Right renal cortex interstitium (tissue), 3 donors: Measurements from ENCODE around the gene PPP6R1. TPM values are rescaled to one million over a fixed set of nuclear protein-coding genes. Genes with fewer than 3 reads are reported as not detected.

Source experiments
- DNase-seq, 3 donors: peaks; one replicate each; pipeline ENCODE4 v3.0.0-alpha.2; 2013; ENCODE audit warnings: low read depth in 3 of 3, low spot score in 2 of 3
- polyA plus RNA-seq, 3 donors: library from polyadenylated mRNA; unstranded; fragments of 120-200 nt; gene quantifications; one replicate each; pipeline ENCODE4 v1.2.1, GENCODE V29; 2013; ENCODE audit not compliant: insufficient read length in 3 of 3

The PPP6R1 gene
- polyA plus RNA-seq, 3 donors: 37.4 to 49.3 (median 39.1) TPM

- DNase-seq: no peak
Measured at GRCh38 chr19:55284405-55285058, 25.7 kb upstream of the PPP6R1 start.

DNA sequence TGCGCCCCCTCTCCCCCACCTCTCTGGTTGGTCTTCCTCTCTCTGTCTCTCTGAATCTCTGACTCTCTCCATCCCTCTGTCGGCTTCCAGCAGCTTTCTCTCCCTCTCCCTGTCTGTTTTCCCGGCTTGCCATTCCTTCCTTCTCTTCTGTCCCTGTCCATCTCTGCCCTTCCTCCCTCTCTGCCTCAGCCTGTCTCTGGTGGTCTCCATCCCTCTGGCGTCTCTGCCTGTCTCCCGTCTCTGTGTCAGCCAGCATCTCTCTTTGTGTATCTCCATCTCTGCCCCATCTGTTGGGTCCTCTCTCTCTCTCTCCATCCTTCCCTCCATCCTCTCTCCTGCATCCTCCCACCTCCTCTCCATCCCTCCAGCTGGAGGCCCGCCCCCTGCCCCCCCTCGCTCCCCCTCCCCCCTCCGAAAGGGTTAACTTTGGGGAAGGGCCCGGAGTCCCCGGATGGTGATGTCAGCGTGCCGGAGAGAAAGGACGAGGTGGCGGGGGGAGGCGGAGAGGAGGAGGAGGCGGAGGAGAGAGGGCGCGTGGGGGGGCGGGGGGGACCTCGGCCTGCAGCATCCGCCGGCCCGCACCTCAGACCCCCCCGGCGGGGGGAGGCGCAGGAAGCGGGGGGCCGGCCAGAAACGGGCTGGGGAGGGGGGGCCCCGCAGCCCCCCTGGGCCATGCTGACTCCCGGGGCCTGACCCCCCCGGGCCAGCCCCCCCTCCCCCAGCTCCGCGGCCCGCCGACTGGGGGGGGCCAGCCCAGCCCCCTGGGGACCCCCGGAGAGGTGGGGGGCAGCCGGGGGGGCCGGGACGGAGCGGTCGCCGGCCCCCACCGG is 24.9 kb upstream of the PPP6R1 start, which contains the start of gene BRSK1:
Gene BRSK1, plus strand, starts transcription at position 450 of the 830 bp plus-strand sequence. CDS start 446 bp downstream, outside the sequence.
- peak in 1 of 3 donors; percentile 50 for DNase-seq

GRCh38 chr19:55279770-55280643 is 21.2 kb upstream of the PPP6R1 start, which contains the start of gene HSPBP1:
Gene HSPBP1, minus strand, starts transcription at chr19:55280110. Its CDS starts 502 bp downstream, at chr19:55279608.
- peak; percentile 82 to 94 (median 83) for DNase-seq

GRCh38 chr19:55279340-55279739 is 20.5 kb upstream of the PPP6R1 start:
- DNase-seq: no peak

- no peak for DNase-seq
Measured at GRCh38 chr19:55278391-55279135, 19.7 kb upstream of the PPP6R1 start.

- DNase-seq: no peak
Measured at GRCh38 chr19:55277494-55277893, 18.7 kb upstream of the PPP6R1 start.

DNA sequence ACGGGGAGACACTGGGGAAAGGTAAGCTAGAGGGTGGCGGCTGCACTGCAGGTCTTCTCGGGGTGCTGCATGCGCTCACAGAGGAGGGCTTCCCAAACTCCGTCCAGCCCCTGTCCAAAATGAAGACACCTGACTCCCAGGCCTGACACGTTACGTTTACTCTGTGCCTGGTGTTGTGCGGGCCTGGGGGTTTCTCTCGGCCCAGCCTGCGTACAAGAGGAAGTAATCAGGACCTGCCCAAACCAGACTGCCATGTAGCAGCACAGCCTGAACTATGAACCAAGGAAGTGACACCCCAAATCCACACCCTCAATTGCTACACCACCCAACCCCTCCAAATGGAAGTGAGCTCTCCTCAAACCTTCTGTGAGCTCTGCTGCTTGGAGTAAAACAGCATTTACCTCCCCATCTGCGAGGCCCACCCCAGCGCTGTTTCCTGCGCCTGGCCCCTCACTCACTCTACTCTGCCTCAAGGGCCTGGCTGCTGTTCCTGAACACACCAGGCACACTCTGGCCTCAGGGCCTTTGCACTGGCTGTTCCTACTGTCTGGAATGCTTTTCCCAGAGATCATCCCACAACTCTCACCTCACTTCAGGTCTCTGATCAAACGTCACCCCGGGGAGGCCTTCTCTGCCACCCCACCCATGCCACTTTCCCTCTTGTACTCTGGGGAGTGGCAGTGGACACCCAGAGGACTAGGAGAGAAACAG is 18.1 kb upstream of the PPP6R1 start:
- DNase-seq: no peak

- DNase-seq: no peak
Measured at GRCh38 chr19:55275851-55276719, 17.3 kb upstream of the PPP6R1 start.

- DNase-seq: no peak
Measured at GRCh38 chr19:55273978-55274707, 15.3 kb upstream of the PPP6R1 start.

- no peak for DNase-seq
Measured at GRCh38 chr19:55272142-55272541, 13.3 kb upstream of the PPP6R1 start.

DNA sequence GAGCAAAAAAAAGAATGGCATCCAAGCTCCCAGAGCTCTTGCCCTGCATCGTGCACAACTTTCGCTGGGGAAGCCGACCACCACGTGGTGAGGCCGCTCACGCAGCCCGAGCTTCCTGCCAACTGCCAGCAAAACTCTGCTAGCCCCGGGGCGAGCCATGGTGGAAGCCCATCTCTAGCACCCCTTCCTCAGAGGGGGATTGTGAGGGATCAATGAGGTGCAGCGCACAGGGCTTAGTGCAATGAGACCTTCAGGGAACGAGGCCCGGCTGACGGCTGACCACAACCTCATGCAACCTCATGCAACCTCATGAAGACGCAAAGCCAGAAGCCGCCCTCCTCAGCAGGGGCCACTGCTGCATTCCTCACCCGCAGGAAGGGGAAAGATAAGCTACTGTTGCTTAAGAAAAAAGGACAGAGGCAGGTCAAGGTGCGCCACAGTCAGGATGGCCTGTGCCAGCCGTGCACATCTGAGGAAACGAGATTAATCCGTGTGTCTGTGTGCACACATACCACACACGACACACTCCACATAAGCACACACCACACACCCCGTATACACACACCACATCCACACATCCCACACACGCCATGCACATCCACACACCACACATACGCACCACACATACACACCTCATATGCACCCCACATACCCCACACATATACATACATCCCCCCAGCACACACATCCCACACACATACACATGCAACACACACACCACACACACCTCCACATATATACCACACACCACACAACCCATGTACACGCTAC is 11.5 kb upstream of the PPP6R1 start:
- no peak for DNase-seq

DNA sequence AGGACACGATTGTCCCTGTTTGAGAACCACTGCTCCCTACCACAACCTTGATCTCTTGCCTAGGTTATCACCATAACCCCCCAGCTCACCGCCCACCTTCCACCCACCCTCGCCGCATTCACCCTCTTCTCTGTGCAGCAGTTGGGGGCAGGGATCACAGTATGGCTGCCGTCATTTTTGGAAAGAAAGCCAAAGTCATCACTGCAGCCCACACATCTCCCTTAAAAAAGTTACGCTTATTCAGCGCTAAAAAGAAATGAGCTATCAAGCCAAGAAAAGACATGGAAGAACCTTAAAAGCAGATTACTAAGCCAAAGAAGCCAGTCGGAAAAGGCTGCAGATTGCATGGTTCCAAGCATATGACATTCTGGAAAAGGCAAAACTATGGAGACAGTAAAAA is 10.5 kb upstream of the PPP6R1 start:
- no peak for DNase-seq

DNA sequence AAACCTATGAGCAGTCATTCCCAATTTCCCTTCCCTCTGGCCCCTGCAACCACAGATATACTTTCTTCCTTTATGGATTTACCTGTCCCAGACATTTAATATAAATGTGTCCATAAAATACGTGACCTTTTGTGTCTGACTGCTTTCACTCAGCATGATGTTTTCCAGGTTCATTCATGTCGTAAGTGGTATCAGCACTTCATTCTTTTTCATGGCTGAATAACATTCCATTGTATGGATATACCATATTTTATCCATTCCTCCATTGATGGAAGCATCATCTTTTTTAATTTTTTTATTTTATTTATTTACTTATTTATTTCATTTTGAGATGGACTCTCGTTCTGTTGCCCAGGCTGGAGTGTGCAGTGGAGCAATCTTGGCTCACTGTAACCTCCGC is 8.0 kb upstream of the PPP6R1 start:
- no peak for DNase-seq

- no peak for DNase-seq
Measured at GRCh38 chr19:55266404-55266803, 7.6 kb upstream of the PPP6R1 start.

GRCh38 chr19:55265723-55266386 is 7.0 kb upstream of the PPP6R1 start:
- no peak for DNase-seq

GRCh38 chr19:55265173-55265572 is 6.4 kb upstream of the PPP6R1 start:
- DNase-seq: no peak

DNA sequence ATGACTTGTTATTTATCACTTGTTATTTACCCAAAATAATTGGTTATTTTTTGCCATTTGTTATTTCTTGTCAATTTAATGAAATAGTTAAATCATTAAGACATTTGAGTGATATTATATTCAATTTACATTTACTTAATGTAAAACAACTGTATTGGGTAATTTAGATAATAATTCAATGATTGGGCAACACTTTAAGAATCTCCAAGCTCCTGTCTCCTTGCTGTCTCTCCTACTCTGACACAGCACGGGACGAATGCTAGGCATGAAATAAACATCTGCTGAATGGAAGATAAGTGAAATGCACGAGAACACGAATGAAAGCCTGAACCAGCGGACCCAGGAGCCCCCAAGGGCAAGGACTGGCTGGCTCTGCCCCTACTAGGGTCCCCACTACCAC is 5.7 kb upstream of the PPP6R1 start:
- no peak for DNase-seq
